Adrenal gland (tissue), 5 donors: ENCODE measurements around the gene HOXC6.

ENCODE experiments used
- POLR2A ChIP-seq, 2 donors: fragments of 450-650 bp; IDR thresholded peaks; one replicate each; pipeline ENCODE4 v1.6.1; 2017; ENCODE audit warnings: antibody characterized with exemption in 2 of 2, mild to moderate bottlenecking in 2 of 2, moderate library complexity in 1 of 2
- TF ChIP-seq, protein P1 (sequence below), 6 experiments: fragments of 450-650 bp in 4 of 6; fragments of 200-600 bp in 2 of 6; sonication (generic) in 1 of 6; IDR thresholded peaks; 1 replicate in 5 of 6; 2 replicates in 1 of 6; pipeline versions ENCODE4 v1.5.1 to v1.8.0; 2016 to 2021; ENCODE audit warnings: antibody characterized with exemption in 6 of 6, mild to moderate bottlenecking in 2 of 6, moderate library complexity in 1 of 6
- donor health status: DM: no; HTN: no; CAD: no.

GRCh38 chr12:54030889-54031471 lies 2.7 kb downstream of the HOXC6 start:
- TF ChIP-seq, protein P1, sequence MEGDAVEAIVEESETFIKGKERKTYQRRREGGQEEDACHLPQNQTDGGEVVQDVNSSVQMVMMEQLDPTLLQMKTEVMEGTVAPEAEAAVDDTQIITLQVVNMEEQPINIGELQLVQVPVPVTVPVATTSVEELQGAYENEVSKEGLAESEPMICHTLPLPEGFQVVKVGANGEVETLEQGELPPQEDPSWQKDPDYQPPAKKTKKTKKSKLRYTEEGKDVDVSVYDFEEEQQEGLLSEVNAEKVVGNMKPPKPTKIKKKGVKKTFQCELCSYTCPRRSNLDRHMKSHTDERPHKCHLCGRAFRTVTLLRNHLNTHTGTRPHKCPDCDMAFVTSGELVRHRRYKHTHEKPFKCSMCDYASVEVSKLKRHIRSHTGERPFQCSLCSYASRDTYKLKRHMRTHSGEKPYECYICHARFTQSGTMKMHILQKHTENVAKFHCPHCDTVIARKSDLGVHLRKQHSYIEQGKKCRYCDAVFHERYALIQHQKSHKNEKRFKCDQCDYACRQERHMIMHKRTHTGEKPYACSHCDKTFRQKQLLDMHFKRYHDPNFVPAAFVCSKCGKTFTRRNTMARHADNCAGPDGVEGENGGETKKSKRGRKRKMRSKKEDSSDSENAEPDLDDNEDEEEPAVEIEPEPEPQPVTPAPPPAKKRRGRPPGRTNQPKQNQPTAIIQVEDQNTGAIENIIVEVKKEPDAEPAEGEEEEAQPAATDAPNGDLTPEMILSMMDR (IDR thresholded peaks at IDR 0.05) = peak in 2 of 6 experiments; percentile 7 to 18
- TF ChIP-seq POLR2A (IDR thresholded peaks at IDR 0.05) = peak in 1 of 2 donors; percentile 44
